GM21381 (cell line): Measurements from ENCODE around the gene ING4.

Experiments used
- ATAC-seq: cut with Tn5 transposase; IDR thresholded peaks from one replicate; pipeline ENCODE4 v1.9.1; 2021; ENCODE audit warnings: mild to moderate bottlenecking, moderate library complexity; ENCODE audit not compliant: unreplicated experiment

ING4 gene

GRCh38 chr12:6688999-6689882 is 26.3 kb upstream of the ING4 start, which contains the start of gene ZNF384:
ZNF384 (minus strand) TSS chr12:6689375; CDS start chr12:6679520, 9,855 bp downstream.
- peak; percentile 83 for ATAC-seq

DNA sequence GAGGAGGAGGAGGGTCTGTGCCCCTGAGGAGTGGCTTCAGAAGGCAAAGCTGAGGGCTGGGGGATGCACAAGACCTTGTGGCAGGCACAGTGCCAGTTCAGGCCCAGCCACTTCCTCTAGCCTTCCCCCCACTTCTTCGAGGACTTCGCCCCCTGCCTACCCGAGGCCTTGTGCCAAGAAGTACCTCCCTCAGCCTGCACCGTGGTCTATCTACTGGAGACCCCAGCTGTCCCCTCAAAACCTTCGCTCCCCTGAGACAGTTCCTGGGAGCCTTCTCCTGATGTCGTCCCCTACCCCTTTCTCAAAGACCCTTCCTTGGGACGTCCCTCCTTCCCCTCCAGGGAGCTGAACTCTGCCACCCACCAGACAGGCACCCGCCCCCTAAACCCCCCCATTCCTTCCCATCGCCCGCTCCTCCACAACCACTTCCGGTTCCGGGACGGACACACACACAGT is 25.7 kb upstream of the ING4 start:
- ATAC-seq: no peak

- ATAC-seq: no peak
Measured at GRCh38 chr12:6685814-6686213, 22.9 kb upstream of the ING4 start.

DNA sequence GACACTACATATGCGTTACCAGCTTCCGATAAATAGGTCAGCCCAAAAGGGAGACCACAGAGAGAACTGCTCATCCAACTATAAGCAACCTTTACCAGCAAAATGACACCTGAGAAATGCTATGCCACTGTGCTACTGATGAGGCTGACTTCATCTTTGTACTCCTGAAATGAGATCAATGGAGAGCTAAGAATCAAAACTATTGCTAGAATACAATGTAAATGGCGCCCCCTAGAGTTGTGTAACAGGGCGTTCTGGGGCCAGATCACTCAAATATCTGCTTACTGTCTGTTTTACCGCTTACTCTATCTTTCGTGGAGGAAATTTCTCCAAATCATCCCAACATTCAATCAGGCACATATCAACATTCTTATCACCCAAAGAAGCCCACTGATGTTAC is 21.7 kb upstream of the ING4 start:
- ATAC-seq: no peak

GRCh38 chr12:6676962-6677361 is 14.0 kb upstream of the ING4 start:
- ATAC-seq: no peak

DNA sequence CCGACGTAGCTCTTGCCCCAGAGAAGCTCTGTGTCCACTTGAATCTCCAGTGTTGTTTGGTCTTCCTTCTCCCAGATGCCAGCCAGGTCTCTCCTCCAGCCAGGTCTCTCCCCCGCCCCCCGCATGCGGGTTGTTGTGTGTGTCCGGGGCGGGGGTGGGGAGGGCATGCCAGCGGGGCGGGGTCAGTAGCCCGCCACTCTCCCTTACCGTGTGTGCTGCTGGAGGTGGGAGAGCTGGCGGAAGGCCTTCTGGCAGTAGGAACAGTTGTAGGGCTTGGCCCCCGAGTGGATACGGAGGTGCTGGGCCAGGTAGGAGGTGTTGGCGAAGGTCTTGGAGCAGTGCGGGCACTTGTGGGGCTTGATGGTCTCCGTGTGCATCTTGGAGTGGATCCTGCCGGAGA is 9.2 kb upstream of the ING4 start:
- ATAC-seq: no peak

- no peak for ATAC-seq
Measured at GRCh38 chr12:6667559-6668210, 4.8 kb upstream of the ING4 start.

DNA sequence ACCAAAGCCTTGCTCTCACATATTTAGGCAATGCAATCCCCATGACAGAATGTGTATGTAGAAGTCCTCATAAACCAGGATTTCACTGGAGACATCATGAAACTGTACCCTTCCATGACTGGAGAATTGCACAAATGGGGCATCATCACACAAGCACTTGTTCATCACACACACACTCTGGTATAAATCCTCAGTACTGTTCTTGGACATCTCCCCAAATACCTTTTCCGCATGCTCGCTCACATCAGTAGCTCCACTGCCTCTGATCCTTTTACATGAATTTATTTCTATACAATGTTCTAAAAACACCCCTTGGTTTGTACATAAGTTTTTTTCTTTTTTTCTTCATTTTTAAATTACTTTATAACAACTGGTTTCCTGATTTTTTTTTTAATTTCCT is 3.3 kb upstream of the ING4 start:
- no peak for ATAC-seq

DNA sequence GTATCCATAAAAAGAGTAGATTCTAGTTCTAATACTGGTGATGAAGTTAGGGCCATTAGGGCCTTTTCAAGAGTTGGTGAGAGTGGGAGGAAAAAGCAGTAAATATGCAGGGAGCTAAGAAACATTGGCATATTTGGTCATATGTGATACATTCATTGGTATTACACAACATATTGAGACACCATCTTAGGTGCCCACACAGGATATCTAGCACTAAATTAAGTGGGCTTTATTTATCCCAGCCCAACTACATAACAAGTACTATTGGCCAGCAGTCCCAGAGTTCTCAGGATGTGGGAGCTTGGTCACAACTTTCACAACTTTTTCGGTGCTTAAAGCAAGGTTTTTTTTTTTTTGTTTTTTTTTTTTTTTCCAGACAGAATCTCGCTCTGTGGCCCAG is 2.0 kb upstream of the ING4 start:
- ATAC-seq: no peak

- ATAC-seq: peak; percentile 26
Measured at GRCh38 chr12:6662602-6662905, 365 bp downstream of the ING4 start.

DNA sequence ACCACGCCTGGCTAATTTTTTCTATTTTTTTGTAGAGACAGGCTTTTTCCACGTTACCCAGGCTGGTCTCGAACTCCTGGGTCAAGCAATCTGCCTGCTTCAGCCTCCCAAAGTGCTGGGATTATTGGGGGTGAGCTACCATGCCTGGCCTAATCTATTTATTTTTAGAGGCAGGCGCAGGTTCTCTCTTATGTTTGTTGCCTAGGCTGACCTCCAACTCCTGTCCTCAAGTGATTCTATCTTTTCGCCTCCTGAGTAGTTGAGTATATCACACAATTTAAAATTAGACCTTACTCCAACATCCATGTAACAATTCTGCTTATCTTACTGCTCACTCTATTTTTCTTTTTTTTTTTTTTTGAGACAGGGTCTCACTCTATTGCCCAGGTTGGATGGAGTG is 8.9 kb downstream of the ING4 start:
- ATAC-seq: no peak

DNA sequence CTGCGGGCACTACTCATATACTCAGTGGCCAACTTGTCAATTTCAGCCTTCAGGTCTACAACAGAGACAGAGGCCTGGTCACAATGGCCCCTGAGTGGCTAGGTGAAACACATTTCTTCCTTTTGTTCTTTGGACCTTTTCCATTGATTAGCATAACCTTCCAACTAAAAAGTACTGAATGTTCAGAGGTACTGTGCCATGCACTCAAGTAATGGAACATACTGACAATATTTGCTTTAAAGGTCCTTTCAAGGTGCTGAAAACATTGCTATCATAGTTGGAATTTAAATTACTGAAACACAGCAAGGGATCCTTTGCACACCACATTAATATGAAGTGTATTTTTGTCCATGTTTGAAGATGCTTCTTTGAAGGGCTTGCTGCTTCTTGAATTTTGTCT is 9.6 kb downstream of the ING4 start:
- ATAC-seq: no peak

DNA sequence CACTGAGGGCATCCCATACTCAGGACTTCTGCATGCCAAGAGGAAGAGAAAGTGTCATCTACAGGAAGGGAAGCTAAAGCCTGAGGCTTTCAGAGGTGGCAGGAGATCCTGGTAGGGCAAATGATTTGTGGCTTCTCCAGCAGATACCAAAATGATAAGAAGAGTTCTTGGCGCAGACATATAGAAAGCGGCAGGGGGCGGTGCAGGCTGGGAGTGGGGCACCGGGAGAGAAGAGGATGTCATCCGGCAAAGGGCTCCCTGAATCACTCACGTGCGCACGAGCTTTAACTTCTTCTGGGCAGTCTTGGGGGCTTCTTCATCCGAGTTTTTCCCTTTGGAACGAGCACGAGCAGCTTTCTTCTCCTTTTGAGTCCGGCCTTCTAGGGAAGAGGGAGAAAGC is 10.5 kb downstream of the ING4 start:
- no peak for ATAC-seq

DNA sequence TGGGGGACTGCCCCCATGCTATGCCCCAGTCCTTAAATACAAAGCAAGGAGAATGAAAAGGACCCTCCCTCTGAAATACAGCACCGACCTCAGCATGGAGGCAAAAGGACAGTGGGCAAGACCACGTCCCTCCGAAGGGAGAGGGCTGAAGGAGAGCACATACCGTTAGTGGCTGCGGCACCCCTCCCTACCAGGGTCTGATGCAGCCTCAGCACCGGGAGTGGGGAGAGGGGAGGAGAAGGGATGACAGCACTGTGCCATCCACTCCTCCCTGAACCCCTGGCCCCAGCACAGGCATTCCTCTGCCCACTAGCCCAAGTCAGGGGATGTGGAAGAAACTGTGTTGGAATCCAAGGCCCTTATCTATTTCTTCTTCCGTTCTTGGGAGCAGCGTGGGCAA is 12.1 kb downstream of the ING4 start:
- ATAC-seq: no peak

DNA sequence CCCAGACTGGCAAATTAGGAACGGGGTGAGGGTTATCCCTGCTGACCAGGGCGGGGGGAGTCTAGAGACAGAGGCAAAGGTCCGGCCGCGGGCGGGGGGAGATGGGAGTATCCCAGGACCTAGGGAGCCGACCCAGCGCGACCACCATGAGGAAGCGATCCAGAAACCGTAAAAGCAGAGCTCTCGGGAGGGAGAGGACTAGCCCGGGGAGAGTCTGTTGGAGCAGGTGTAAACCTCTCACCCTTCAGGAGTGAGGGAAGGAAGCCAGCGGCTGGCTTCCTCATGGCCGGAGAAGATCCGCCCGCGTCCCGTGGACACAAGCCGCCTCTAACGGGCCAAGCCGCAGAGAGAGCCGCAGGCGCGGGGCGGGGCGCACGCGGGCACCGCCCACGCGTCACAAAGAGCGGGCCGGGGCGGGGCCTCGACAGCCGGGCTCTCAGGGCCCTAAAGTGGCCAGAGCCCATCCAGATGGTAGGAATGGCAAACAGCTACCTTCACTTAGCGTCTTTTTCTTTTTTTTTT is 15.8 kb downstream of the ING4 start, which contains the start of gene ACRBP:
Gene ACRBP (minus strand): TSS at position 350 of the 522 bp plus-strand sequence. CDS start 66 bp downstream, at position 284.
- ATAC-seq: no peak

GRCh38 chr12:6646276-6647082 is 16.4 kb downstream of the ING4 start:
- no peak for ATAC-seq

DNA sequence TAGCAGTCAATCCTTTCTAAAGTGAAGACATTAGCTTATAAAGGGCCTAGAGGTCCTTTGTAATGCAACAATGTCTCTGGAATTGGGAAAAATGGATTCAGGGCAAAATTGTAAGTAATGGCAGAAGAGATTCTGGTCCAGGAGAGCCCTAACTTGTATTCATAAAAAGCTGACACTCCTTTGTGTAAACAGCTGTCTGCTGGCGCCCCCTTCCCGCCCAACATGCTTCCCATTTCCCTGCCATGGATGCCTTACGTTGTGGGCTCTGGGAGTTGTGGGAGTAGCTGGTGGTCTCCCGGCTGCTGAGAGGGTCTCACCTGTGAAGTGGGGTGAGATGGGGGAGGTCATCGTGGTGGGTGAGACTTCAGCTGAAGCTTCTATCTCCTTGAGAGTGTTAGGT is 18.0 kb downstream of the ING4 start:
- no peak for ATAC-seq

DNA sequence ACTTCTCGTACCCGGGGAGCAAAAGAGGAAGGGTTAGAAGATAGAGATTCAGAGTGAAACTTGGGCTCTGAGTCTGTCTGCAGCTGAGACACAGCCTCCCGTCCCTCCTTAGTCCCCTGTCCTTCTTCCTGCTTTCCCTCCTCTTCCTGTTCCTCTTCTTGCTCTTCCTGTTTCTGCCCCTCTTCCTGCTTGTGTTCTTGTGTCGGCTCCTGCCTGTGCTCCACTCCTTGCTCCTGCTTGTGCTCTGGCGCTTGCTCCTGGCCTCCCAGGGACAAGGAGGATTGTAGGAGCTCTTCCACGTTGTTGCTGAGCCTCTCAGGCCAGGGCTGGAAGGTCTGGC is 18.7 kb downstream of the ING4 start:
- ATAC-seq: no peak

DNA sequence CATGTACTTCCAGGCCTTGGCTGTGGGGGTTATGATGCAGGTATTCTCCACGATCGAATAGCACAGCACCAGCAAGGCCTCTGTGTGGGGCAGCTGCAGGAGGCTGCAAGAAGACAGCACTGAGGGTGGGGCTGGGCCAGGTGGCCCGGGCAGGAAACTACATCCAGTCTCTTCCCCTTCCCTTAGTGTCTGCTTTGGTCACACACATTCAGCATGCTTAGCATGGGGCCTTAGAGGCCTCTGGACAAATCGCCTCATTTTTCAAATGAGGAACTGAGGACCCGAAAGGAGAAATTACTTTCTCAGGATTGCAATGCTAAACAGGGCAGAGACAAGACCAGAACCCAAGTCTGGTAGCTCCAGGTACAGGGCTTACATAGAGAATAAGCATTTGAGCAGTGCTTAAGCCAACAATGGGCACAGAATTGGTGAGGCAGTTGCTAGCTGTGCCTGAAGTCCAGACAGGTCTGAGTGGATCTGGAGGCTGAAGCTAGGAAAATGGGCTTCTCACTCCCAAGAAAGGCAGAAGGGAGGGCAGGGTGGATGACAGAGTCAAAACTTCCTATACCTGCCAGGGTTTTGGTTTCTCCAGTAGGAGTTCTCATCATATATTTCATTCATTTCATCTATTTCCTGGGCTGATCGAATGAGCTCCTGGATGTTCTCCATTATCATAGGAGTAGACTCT is 19.2 kb downstream of the ING4 start:
- ATAC-seq: no peak

- no peak for ATAC-seq
Measured at GRCh38 chr12:6641131-6641530, 21.8 kb downstream of the ING4 start.

- ATAC-seq: no peak
Measured at GRCh38 chr12:6640497-6640896, 22.4 kb downstream of the ING4 start.
